Mucosa of descending colon (tissue), 3 donors: ENCODE measurements around the gene JADE3. TPM values are rescaled to one million over a fixed set of nuclear protein-coding genes. Genes with fewer than 3 reads are reported as not detected.

Experiments
- ATAC-seq: fragments of 200-7000 bp; cut with Tn5 transposase; one replicate; pipeline ENCODE4 v1.9.1; 2020; ENCODE audit warnings: mild to moderate bottlenecking, moderate library complexity
- DNase-seq, 3 donors: peaks; one replicate each; pipeline ENCODE4 v3.0.0-alpha.2; 2020
- H3K36me3 ChIP-seq: fragments of 200-600 bp; one replicate; pipeline ENCODE4 v1.8.0; 2021; ENCODE audit warnings: low read depth, mild to moderate bottlenecking
- H3K4me1 ChIP-seq: fragments of 200-600 bp; one replicate; pipeline ENCODE4 v1.8.0; 2021; ENCODE audit warnings: low read depth, mild to moderate bottlenecking
- H3K4me3 ChIP-seq: fragments of 200-600 bp; one replicate; pipeline ENCODE4 v1.8.0; 2021; ENCODE audit warnings: mild to moderate bottlenecking
- H3K9me3 ChIP-seq: fragments of 200-600 bp; one replicate; pipeline ENCODE4 v1.8.0; 2021; ENCODE audit warnings: mild to moderate bottlenecking
- intact Hi-C, 2 donors: fragments of 100-400 bp; cut with DNase I in 1 of 2; cut with micrococcal nuclease in 1 of 2; formaldehyde crosslinking; loops; one replicate each; pipeline versions ENCODE4 v1.11.0 to v1.11.1; 2022; cut with DNase I, micrococcal nuclease
- total RNA-seq, 3 donors: library from RNA; stranded (reverse); fragmentation: NEBNext Ultra II Directional in 2 of 3; extraction: Animal tissue kit (Norgen Biotek cat#: 25700) in 2 of 3; gene quantifications; one replicate each; pipeline versions ENCODE4 v1.2.1 to v1.2.4, GENCODE V29; 2021 to 2023
- TF ChIP-seq, protein P1 (sequence below): fragments of 200-600 bp; IDR thresholded peaks from one replicate; pipeline ENCODE4 v1.8.0; 2022; ENCODE audit warnings: antibody characterized with exemption, mild to moderate bottlenecking
- donor health status: DM: no; HTN: no; CAD: no; lungs with moderate emphysema.
- donor health status: DM: no; HTN: no; CAD: no.
- donor health status: DM: no; HTN: yes; CAD: no.

JADE3 gene
- total RNA-seq, 3 donors from 2014 or later = 4.7 to 8.0 (median 5.2) TPM

DNA sequence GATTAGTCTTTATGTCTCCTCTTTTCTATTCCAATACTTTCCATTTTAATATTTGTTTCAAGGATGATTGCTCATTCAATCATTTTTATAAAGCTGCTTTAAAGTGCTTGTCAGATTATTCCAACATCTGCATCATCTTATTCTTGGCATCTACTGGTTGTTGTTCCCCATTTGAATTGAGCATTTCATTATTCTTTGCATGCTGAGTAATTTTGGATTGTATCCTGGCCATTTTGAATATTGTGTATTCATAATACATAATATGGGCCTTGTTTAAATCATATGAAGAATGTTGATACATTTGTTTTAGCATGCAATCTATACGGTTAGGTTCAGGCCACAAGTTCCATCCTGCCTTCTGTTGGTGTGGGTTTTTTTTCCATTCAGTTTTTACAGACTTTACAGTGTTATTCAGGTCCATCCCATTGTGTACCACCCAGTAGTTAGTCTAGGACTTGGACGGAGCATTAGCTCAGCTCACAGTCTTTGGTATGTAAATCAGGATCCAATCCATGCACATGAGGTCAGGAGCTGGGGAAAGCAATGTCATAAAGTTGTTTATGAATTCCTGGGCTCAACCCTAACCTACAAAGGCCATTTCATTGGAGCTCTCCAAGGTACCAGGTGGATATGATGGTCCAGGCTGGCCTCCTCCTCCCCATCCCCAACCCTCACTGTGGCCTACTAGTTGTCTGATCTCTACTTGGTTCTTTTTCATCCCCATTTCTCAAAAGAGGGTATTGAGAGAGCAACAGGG lies 186.3 kb downstream of the JADE3 start:
- DNase-seq (no peak), ATAC-seq (no peak)
- no peaks in the 10 kb centered on the region for H3K4me1 ChIP-seq
- TF ChIP-seq, protein P1, sequence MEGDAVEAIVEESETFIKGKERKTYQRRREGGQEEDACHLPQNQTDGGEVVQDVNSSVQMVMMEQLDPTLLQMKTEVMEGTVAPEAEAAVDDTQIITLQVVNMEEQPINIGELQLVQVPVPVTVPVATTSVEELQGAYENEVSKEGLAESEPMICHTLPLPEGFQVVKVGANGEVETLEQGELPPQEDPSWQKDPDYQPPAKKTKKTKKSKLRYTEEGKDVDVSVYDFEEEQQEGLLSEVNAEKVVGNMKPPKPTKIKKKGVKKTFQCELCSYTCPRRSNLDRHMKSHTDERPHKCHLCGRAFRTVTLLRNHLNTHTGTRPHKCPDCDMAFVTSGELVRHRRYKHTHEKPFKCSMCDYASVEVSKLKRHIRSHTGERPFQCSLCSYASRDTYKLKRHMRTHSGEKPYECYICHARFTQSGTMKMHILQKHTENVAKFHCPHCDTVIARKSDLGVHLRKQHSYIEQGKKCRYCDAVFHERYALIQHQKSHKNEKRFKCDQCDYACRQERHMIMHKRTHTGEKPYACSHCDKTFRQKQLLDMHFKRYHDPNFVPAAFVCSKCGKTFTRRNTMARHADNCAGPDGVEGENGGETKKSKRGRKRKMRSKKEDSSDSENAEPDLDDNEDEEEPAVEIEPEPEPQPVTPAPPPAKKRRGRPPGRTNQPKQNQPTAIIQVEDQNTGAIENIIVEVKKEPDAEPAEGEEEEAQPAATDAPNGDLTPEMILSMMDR = no peak
- H3K36me3 ChIP-seq = no peaks in the 10 kb centered on the region
- no peaks in the 10 kb centered on the region for H3K9me3 ChIP-seq
- H3K4me3 ChIP-seq = no peak overlapping the region
- intact Hi-C loops = no loop called here

DNA sequence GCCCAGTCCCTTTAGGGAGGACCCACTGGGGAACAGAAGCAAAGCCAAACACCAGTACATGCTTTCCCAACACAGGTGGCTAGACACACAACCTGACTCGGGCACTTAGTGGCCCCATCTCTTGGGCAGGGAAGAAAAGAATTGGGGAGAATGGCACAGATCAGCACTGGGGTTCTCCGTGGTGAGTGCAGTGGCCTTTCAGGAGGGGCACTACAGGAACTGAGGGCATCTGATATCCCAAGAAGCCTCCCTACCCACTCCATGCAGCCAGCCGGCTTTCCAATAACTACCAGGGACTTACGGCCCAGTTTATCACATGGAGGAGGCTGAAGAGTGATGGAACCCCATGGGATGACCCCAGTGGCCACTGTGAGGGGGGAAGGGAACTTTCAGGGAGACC lies 189.0 kb downstream of the JADE3 start:
- H3K36me3 ChIP-seq = no peaks in the 10 kb centered on the region
- H3K4me3 ChIP-seq = no peak overlapping the region
- H3K4me1 ChIP-seq = no peaks in the 10 kb centered on the region
- DNase-seq (no peak), ATAC-seq (no peak)
- no peaks in the 10 kb centered on the region for H3K9me3 ChIP-seq
- intact Hi-C loops = no loop called here
- TF ChIP-seq, protein P1 = no peak

Other genes starting within 250 kb of the JADE3 start
- 1 to 10 TPM in 2 of 3 donors, under 1 TPM in 1; 0.46 to 2.7 (median 1.3) TPM for gene SLC9A7, start 153.3 kb upstream of the JADE3 start, total RNA-seq
- 10 to 100 TPM; 12.1 to 16.9 (median 13.8) TPM for gene RP2, start 75.4 kb upstream of the JADE3 start, total RNA-seq
- gene RGN, start 166.0 kb downstream of the JADE3 start, total RNA-seq = 1 to 10 TPM in 1 of 3 donors, under 1 TPM in 2; 0.58 to 5.5 (median 0.67) TPM
- 10 to 100 TPM; 57.6 to 72.2 (median 71.6) TPM for gene NDUFB11, start 232.3 kb downstream of the JADE3 start, total RNA-seq
- 10 to 100 TPM; 35.2 to 40.2 (median 37.7) TPM for gene RBM10, start 232.8 kb downstream of the JADE3 start, total RNA-seq